ENCODE measurements around the gene ZNF208.
"Not testable (repeated sequence)": the region's sequence is repeated elsewhere in the genome, so short reads cannot be mapped to it uniquely, and the experiment has no call there.

The ZNF208 gene

GRCh38 chr19:22010437-22011143 is at the start of gene ZNF208:
Gene ZNF208 (minus strand): TSS chr19:22010943. CDS start chr19:22010794, 149 bp downstream.
- DNase-seq = peak in 38 of 51 donors; percentile 0 to 65 (median 13)

- peak in 6 of 51 donors; percentile 5 to 24 (median 17) for DNase-seq
These were observed 41.9 kb upstream of the ZNF208 start for GRCh38 chr19:22052644-22053013.

GRCh38 chr19:22041151-22041550 is 30.4 kb upstream of the ZNF208 start:
- not testable (repeated sequence) for DNase-seq

- no peak for DNase-seq
These were observed 19.9 kb upstream of the ZNF208 start for GRCh38 chr19:22030680-22031079.

DNA sequence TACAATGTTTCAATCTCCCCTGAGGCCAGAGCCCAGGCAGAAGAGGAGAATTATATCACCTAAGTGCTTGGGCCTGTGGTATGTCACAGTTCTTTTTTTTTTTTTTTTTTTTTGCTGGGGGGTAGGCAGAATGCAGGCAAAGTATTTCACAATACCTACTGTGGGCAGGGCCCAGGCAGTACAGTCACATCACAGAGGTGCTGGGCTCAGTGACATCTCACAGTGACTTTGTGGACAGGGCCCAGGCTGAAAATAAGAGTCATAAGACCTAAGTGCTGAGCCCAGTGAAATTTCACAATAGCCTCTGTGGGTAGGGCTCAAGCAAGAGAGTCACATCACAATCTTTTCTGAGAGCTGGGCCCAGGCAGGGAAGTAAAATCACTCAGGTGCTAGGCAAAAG is 15.9 kb upstream of the ZNF208 start:
- no peak for DNase-seq

GRCh38 chr19:22025539-22025938 is 14.8 kb upstream of the ZNF208 start:
- not testable (repeated sequence) for DNase-seq

DNA sequence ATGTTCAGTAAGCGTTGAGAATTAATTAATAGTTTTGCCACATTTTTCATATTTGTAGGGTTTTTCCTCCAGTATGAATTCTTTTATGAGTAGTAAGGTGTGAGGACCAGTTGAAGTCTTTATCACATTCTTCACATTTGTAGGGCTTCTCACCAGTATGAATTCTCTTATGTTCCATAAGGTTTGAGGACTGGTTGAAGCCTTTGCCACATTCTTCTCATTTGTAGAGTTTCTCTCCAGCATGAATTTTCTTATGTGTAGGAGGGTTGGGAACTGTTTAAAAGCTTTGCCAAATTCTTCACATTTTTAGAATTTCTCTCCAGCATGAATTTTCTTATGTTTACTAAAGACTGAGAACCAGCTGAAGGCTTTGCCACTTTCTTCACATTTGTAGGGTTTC is 40.3 kb downstream of the ZNF208 start:
- DNase-seq = no peak

DNA sequence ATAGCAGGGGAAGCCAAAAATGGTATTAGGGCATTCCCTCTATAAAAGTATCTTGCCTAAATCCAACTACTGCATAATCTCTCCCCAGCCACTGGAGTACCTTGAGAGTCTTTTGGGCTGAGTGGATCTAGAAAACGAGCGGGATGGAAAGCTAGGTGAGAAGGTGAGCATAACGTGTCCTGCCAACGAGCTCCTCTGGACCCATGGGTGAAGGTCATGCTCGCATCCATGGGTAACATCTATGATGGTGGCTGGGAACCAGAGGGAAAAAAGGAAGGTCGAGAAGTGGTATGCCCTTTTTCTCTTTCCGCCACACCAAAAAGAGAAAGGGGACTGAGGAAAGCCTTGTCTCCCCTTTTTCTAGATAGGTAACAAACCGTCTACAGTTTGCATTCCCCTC is 63.0 kb downstream of the ZNF208 start:
- no peak for DNase-seq

- DNase-seq = no peak
These were observed 70.1 kb downstream of the ZNF208 start for GRCh38 chr19:21940684-21941083.

- DNase-seq = no peak
These were observed 76.2 kb downstream of the ZNF208 start for GRCh38 chr19:21934593-21934992.

GRCh38 chr19:21934131-21934530 is 76.6 kb downstream of the ZNF208 start:
- DNase-seq = no peak

DNA sequence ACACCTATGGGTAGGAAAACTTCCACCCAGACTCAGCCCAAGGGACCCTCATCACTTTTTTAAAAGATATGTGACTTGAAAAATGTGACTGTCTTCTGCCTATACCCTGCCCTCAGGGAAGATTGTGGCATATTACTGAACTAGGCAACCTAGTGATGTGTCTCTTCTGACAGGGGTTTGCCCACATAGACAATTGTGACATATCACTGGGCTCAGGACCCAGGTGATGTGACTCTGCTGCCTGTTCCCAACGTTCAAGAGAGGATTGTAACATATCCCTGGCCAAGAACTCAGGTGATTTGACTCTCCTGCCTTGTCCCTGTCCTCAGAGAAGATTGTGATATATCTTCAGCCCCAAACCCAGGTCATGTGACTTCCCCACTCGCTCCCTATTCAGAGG is 88.5 kb downstream of the ZNF208 start:
- no peak for DNase-seq

GRCh38 chr19:21921691-21922180 is 89.0 kb downstream of the ZNF208 start:
- no peak for DNase-seq

DNA sequence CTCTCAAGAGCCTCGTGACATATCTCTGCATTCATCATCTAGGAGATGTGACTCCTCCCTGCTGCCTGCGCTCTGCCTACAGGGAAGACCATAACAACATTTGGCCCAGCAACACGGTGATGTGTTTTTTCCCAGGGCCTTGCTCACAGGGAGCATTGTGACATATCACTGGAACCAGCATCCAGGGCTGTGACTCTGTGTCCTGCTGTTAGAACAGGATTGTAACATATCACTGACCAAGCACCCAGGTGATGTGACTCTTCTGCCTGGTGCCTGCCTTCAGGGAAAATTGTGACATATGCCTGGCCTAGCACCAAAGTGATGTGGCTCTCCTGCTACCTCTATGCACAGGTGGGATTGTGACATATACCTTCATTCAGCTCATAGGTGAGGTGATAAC is 95.3 kb downstream of the ZNF208 start:
- DNase-seq = no peak

GRCh38 chr19:21912654-21913053 is 98.1 kb downstream of the ZNF208 start:
- no peak for DNase-seq

- no peak for DNase-seq
These were observed 100.4 kb downstream of the ZNF208 start for GRCh38 chr19:21910318-21910717.

DNA sequence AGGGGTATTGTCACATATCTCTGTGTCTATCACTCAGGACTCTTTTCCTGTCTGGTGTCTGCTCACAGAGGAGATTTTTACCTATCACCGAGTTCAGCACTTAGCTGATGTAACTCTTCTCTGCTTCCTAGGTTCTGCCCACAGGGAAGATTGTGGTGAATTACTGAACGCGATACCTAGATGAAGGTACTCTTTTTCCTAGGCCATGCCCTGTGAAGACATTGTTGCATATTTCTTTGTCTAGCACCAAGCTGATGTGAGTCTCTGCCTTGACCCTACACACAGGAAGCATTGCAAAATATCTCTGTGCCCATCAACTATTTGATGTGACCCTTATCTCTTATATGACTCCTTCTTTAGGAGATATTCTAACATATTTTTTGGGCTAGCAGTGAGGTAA is 102.7 kb downstream of the ZNF208 start:
- no peak for DNase-seq

DNA sequence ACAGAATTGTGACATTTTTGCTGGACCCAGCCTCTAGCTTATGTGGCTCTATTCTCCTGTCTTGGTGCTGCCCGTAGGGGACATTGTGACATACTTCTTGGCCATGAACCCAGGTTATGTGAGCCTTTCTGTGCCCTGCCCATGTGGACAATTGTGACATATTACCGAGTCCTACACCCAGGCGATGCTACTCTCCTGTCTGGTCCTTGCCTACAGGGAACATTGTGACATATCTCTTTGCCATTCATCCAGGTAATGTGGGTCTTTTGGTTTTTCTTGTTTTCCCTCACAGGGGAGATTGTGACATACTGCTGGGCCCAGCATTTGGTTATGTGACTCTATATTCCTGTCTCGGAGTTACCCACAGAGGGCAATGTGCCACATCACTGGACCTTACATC is 103.2 kb downstream of the ZNF208 start:
- no peak for DNase-seq

DNA sequence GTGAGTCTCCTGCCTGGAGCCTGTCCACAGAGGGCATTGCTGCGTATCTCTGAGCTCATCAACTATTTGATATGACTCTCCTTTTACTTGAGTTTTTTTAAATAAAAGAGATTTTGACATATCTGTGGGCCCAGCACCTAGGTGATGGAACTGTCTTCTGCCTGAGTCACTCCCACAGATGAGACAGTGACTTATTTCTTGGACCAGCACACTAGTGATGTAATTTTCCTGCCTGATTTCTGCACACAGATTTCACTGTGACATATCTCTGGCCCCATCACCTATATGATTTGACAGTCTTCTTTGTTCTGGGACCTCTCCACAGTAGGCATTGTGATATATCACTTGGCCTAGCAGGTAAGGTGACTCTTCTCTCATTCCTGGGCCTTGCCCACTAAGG is 108.2 kb downstream of the ZNF208 start:
- DNase-seq = no peak

DNA sequence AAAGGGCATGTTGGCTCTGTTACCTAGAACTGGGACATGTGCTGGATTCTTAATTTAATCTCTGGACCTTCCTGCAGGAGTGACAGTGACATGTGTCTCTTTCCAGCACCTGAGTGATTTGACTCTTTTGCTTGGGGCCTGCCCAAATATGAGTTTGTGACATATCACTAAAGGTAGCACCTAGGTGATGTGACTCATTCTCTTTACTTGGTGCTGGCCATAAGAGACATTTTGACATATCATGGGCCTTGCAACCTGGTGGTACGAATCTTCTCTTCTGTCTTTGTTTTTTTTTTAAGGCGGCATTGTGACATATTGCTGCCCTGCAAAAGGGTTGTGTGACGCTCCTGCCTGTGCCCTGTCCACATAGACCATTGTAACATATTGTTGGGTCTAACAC is 108.9 kb downstream of the ZNF208 start:
- DNase-seq = no peak

DNA sequence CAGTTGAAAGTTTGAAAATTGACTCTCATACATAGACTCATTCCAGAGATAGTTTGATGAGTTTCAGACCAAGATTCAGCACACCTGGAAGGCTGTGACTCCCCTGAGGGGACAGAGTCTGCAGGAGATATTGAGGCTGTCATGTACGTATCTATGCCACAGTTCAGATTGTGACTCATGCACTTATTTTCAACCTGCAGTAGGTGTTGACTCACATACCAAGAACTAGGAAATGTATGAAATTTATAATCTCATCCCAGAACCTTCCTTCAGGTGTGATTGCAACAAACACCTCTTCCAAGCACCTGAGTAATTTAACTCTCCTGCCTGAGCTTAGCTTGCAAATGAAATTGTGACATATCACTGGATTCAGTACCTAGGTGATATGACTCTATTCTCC is 110.3 kb downstream of the ZNF208 start:
- no peak for DNase-seq

- DNase-seq = no peak
These were observed 119.7 kb downstream of the ZNF208 start for GRCh38 chr19:21891086-21891485.

DNA sequence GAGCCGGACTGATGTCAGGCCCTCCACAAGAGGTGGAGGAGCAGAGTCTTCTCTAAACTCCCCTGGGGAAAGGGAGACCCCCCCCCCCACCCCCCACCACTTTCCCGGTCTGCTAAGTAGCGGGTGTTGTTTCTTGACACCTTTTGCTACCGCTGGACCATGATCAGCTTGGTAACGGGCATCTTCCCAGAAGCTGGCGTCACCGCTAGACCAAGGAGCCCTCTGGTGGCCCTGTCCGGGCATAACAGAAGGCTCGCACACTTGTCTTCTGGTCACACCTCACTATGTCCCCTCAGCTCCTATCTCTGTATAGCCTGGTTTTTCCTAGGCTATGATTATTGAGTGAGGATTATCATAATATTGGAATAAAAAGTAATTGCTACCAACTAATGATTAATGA is 120.7 kb downstream of the ZNF208 start:
- DNase-seq = peak in 22 of 51 donors; percentile 0 to 46 (median 12)

GRCh38 chr19:21885516-21885915 is 125.2 kb downstream of the ZNF208 start:
- not testable (repeated sequence) for DNase-seq

Measured in hypothalamus (tissue), 51 donors.